Ascending aorta (tissue), 2 donors: ENCODE results near the gene MISP3. TPM values are rescaled to one million over a fixed set of nuclear protein-coding genes. Genes with fewer than 3 reads are reported as not detected.

Source experiments
- DNase-seq, 2 donors: peaks; one replicate each; pipeline ENCODE4 v3.0.0-alpha.2; 2019; ENCODE audit warnings: low spot score in 2 of 2
- H3K27ac ChIP-seq, 2 donors: fragments of 200-600 bp; sonication (generic); one replicate each; pipeline ENCODE4 v1.5.1; 2016 to 2017; ENCODE audit warnings: mild to moderate bottlenecking in 1 of 2
- H3K27me3 ChIP-seq: fragments of 200-600 bp; sonication (generic); one replicate; pipeline ENCODE4 v1.5.1; 2017
- H3K36me3 ChIP-seq, 2 donors: fragments of 200-600 bp; sonication (generic); one replicate each; pipeline ENCODE4 v1.5.1; 2016
- H3K4me1 ChIP-seq, 2 donors: fragments of 200-600 bp; sonication (generic); one replicate each; pipeline ENCODE4 v1.5.1; 2016 to 2017; ENCODE audit warnings: mild to moderate bottlenecking in 1 of 2
- H3K4me3 ChIP-seq, 2 donors: fragments of 200-600 bp; sonication (generic); one replicate each; pipeline ENCODE4 v1.5.1; 2016 to 2017; ENCODE audit warnings: mild to moderate bottlenecking in 1 of 2
- H3K9me3 ChIP-seq, 2 donors: fragments of 200-600 bp; sonication (generic); one replicate each; pipeline ENCODE4 v1.5.1; 2016
- intact Hi-C: fragments of 100-400 bp; cut with DNase I; formaldehyde crosslinking; loops from one replicate; pipeline ENCODE4 v1.15.1; 2023
- total RNA-seq: library from RNA; depleted of rRNA; stranded (reverse); fragments of >200 nt; gene quantifications from one replicate; pipeline ENCODE4 v1.1.0, GENCODE V29; 2016
- TF ChIP-seq, protein P1 (sequence below), 3 experiments: fragments of 200-600 bp in 2 of 3; fragments of 450-650 bp in 1 of 3; sonication (generic) in 2 of 3; IDR thresholded peaks; one replicate each; pipeline ENCODE4 v1.5.1; 2016 to 2019; ENCODE audit warnings: antibody characterized with exemption in 3 of 3, mild to moderate bottlenecking in 1 of 3, moderate library complexity in 1 of 3

The MISP3 gene
- total RNA-seq, 1 donor from 2014 or later = 6.0 TPM

DNA sequence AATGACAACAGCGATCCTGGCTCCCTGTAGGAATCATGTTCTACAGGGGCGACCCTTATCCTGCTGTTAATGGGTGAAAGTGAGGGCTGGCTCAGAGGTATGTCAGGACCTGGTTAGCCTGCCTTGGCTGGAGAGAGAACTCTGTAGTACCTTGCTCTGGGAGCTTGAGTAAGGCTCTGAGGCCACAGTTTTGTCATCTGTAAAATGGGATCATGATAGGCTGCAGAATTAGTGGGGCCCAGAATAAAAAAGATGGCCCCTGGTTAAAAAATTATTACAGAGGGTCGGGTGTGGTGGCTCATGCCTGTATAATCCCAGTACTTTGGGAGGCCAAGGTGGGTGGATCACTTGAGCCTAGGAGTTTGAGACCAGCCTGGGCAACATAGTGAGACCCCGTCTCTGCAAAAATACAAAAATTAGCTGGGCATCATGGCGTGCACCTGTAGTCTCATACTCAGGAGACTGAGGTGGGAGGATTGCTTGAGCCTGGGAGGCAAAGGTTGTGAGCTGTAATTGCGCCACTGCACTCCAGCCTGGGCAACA is 28.5 kb downstream of the MISP3 start:
- H3K27ac ChIP-seq = no peak overlapping the region
- no peaks in the 10 kb centered on the region for H3K4me1 ChIP-seq
- no peaks in the 10 kb centered on the region for H3K27me3 ChIP-seq
- no peak overlapping the region for H3K4me3 ChIP-seq
- TF ChIP-seq, protein P1, sequence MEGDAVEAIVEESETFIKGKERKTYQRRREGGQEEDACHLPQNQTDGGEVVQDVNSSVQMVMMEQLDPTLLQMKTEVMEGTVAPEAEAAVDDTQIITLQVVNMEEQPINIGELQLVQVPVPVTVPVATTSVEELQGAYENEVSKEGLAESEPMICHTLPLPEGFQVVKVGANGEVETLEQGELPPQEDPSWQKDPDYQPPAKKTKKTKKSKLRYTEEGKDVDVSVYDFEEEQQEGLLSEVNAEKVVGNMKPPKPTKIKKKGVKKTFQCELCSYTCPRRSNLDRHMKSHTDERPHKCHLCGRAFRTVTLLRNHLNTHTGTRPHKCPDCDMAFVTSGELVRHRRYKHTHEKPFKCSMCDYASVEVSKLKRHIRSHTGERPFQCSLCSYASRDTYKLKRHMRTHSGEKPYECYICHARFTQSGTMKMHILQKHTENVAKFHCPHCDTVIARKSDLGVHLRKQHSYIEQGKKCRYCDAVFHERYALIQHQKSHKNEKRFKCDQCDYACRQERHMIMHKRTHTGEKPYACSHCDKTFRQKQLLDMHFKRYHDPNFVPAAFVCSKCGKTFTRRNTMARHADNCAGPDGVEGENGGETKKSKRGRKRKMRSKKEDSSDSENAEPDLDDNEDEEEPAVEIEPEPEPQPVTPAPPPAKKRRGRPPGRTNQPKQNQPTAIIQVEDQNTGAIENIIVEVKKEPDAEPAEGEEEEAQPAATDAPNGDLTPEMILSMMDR (IDR thresholded peaks at IDR 0.05) = no peak
- H3K36me3 ChIP-seq = peaks cover 91 to 95% of the 10 kb centered on the region in 2 donors
- intact Hi-C loops = no loop called here
- no peak for DNase-seq
- no peaks in the 10 kb centered on the region for H3K9me3 ChIP-seq

DNA sequence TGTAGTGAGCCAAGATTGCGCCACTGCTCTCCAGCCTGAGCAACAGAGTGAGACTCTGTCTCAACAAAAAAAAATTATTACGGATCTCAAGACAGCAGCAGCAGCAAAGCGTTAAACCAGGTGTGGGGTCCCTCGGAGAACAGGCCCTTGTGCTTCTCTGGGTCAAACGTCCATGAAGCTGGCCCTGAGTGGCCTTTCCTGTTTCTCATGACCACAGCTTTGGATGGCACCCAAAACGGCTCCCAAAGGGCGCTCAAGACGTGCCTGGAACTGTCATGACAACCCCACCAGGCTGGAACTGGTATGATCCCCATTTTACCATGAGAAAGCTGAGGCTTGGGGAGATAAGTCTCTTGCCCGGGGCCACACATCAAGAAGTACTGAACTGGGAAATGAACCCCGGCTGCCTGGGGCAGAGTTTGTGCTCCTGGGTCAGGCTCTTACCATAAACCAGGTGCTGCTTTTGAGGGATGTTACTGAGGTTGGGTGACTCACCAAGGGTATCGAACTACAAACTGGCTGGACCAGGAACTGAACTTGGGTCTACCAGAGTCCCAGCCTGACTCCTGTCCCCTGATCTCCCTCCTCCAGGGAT is 29.6 kb downstream of the MISP3 start:
- intact Hi-C loops = no loop called here
- no peaks in the 10 kb centered on the region for H3K27me3 ChIP-seq
- H3K4me1 ChIP-seq = peaks cover 0 to 4% of the 10 kb centered on the region in 2 donors
- TF ChIP-seq, protein P1 (IDR thresholded peaks at IDR 0.05) = no peak
- no peaks in the 10 kb centered on the region for H3K9me3 ChIP-seq
- no peak overlapping the region for H3K4me3 ChIP-seq
- peaks cover 91 to 92% of the 10 kb centered on the region in 2 donors for H3K36me3 ChIP-seq
- H3K27ac ChIP-seq = peak overlapping the region in 1 of 2 donors; percentile 30
- DNase-seq = no peak

DNA sequence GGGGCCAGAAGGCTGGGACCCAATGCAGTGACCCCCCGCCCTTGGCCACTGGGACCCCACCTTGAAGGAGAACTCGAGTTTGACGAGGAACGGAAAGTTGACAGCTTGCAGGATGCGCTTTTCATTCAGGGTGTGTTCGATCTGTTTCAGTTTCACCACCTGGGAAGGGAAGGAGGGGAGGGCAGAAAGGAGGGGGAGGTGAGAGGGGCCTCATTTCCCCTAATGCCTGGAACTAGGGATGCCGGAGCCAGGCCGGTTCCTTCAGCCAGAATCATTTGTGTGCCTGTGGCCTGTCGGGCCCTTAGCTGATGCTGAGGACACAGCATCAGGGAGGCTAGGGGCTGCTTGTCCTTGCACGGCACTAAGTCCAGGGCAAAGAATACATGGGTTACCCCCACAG is 30.2 kb downstream of the MISP3 start:
- Histone ChIP-seq H3K9me3 (no peaks in the 10 kb centered on the region), H3K4me3 (no peak overlapping the region), H3K27ac (peak overlapping the region in 1 of 2 donors; percentile 30), H3K36me3 (peaks cover 85 to 86% of the 10 kb centered on the region in 2 donors), H3K4me1 (peaks cover 0 to 9% of the 10 kb centered on the region in 2 donors), H3K27me3 (no peaks in the 10 kb centered on the region)
- intact Hi-C loops = no loop called here
- TF ChIP-seq, protein P1 (IDR thresholded peaks at IDR 0.05) = no peak
- DNase-seq = no peak

DNA sequence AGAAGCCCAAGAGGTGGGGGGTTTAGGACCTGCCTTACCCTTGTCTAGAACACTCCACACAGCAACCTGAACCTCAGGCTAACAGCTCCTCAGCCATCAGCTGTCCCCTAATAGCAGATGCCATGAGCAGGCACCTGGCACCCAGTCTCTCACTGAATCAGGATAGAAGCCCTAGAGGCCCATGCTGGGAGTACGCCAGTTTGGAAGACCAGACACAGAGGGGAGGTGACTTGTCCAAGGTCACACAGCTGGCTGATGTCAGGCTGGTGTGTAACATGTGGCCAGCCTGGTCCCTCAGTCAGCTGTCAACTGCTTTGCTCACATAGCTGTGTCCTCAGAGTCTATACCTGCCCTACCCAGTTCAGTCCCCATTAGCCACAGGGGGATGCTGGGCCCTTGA is 30.7 kb downstream of the MISP3 start:
- Histone ChIP-seq H3K27me3 (no peaks in the 10 kb centered on the region), H3K36me3 (peaks cover 79 to 81% of the 10 kb centered on the region in 2 donors), H3K4me3 (no peak overlapping the region), H3K27ac (no peak overlapping the region), H3K9me3 (no peaks in the 10 kb centered on the region), H3K4me1 (peaks cover 0 to 15% of the 10 kb centered on the region in 2 donors)
- intact Hi-C loops = no loop called here
- TF ChIP-seq, protein P1 (IDR thresholded peaks at IDR 0.05) = no peak
- no peak for DNase-seq

DNA sequence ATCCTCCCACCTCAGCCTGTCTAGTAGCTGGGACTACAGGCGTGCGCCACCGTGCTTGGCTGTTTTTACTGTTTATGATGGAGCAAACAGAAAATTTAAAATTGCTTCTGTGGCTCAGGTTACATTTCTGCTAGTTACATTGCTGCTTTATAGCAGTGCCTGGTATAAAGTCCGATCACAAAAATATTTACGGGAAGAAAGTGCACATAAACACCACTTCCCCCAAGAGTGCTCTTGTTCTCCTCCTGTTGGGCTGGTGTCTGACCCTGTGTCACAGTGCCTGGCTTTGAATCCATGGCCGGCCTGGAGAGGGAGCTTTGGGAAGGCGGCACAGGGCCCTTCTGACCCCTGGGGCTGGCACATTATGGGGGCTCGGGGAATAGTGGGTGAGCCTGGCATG is 33.1 kb downstream of the MISP3 start:
- intact Hi-C loops = loop anchor here (2.0 kb wide), 1 partner anchor 15 kb away; the partner anchor contains the start of gene SAMD1
- Histone ChIP-seq H3K4me1 (peaks cover 3 to 30% of the 10 kb centered on the region in 2 donors), H3K9me3 (no peaks in the 10 kb centered on the region), H3K27ac (no peak overlapping the region), H3K4me3 (no peak overlapping the region), H3K36me3 (peaks cover 61% of the 10 kb centered on the region in 2 donors), H3K27me3 (no peaks in the 10 kb centered on the region)
- no peak for DNase-seq
- TF ChIP-seq, protein P1 (IDR thresholded peaks at IDR 0.05) = no peak
